ENCODE measurements around the gene ASB5.
"Not testable (repeated sequence)": the region's sequence is repeated elsewhere in the genome, so short reads cannot be mapped to it uniquely, and the experiment has no call there.

Gene ASB5

DNA sequence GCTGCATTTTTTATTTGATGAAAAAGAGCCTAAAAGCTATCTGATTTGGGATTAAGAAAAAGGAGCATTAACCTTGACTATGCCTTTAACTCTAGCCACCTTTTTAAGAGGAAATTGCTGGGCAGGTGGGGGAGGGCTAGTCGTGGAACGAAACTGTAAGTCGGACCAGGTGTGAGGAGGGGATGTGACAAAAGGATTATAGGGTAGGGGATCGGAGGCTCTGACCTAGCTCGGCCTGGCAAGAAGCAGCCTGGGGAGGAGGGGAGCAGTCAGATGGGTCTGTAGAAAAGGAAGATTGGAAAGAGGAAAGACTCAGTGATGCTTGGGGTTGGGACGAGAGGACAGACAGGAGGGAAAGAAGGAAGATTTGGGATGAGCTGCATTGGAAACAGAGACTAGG is 29.6 kb upstream of the ASB5 start:
- H3K27me3 ChIP-seq (replicated peaks) = no peaks in the 10 kb centered on the region
- no peak overlapping the region for H3K4me3 ChIP-seq (ENCODE audit: low read depth, low read length)
- H3K27ac ChIP-seq = no peak overlapping the region
- in situ Hi-C loops (cut with HindIII; ENCODE audit: low pct_ligation_motif_present, low sequenced_read_pairs) = no loop called here
- DNase-seq = no peak
- TF ChIP-seq, protein P1, sequence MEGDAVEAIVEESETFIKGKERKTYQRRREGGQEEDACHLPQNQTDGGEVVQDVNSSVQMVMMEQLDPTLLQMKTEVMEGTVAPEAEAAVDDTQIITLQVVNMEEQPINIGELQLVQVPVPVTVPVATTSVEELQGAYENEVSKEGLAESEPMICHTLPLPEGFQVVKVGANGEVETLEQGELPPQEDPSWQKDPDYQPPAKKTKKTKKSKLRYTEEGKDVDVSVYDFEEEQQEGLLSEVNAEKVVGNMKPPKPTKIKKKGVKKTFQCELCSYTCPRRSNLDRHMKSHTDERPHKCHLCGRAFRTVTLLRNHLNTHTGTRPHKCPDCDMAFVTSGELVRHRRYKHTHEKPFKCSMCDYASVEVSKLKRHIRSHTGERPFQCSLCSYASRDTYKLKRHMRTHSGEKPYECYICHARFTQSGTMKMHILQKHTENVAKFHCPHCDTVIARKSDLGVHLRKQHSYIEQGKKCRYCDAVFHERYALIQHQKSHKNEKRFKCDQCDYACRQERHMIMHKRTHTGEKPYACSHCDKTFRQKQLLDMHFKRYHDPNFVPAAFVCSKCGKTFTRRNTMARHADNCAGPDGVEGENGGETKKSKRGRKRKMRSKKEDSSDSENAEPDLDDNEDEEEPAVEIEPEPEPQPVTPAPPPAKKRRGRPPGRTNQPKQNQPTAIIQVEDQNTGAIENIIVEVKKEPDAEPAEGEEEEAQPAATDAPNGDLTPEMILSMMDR (IDR thresholded peaks at IDR 0.05; ENCODE audit: low read depth, low read length, missing control alignments) = no peak
- no peaks in the 10 kb centered on the region for H3K36me3 ChIP-seq (replicated peaks)

DNA sequence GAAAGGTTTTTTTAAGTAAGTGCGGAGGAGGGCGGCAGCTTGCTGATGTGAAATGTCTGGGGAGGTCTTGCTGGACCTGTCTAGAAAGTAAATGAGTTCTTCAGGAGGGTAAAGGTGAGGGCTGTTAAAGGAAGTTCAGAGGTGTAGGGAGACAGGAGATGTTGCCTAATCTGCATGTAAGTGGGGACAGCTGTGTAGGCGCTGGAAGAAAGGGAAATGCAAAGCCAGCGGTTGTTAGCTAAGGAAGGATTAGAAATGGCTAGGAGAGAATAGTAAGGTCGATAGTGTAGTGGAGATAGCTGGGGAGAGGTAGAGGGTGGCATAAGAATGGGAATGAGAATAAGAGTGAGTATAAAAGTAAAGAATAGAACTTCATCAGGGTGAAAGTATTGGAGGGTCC is 26.9 kb upstream of the ASB5 start:
- H3K4me3 ChIP-seq (ENCODE audit: low read depth, low read length); DNase-seq; in situ Hi-C loops (cut with HindIII; ENCODE audit: low pct_ligation_motif_present, low sequenced_read_pairs); H3K36me3 ChIP-seq (replicated peaks); H3K27me3 ChIP-seq (replicated peaks); H3K27ac ChIP-seq: not testable (repeated sequence)

DNA sequence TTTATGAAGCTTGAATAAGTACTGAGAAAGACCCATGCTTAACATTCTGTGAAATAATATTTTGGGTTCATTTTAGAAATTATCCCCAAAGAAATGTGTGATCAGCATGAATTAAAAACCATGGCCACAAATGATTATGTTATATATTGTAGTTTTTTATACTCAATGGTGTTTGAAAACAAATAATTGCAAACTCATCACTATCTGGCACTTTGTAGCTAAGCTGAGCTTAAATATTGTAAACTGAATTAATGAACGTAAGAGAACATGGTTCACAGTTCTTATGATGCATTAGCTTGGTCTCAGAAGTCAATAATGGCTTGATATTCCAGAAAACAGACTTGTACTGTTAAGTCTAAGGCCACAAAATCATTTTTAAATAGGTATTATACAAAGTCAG is 24.6 kb upstream of the ASB5 start:
- TF ChIP-seq, protein P1 (IDR thresholded peaks at IDR 0.05; ENCODE audit: low read depth, low read length, missing control alignments) = no peak
- no peak overlapping the region for H3K27ac ChIP-seq
- no peaks in the 10 kb centered on the region for H3K36me3 ChIP-seq (replicated peaks)
- DNase-seq = no peak
- H3K4me3 ChIP-seq (ENCODE audit: low read depth, low read length) = no peak overlapping the region
- in situ Hi-C loops (cut with HindIII; ENCODE audit: low pct_ligation_motif_present, low sequenced_read_pairs) = no loop called here
- H3K27me3 ChIP-seq (replicated peaks) = no peaks in the 10 kb centered on the region

DNA sequence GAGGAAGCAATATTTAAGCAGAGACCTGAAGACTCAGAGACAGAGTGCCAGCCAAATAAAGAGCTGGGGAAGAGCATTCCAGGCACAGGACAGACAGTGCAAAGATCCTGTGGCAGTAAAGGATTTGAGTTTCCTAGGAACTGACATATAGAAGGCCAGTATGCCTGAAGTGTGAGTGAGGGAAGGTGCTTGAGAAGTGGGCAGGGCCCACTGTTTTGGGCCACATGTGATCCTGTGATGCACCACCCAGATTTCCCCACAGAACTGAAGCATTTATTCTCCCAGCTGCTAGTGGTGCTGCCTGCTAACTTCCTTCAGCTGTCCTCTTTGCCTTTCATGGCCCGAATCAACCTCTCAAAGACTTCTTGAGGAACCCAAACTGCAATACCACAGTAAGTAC is 23.9 kb upstream of the ASB5 start:
- no peaks in the 10 kb centered on the region for H3K27me3 ChIP-seq (replicated peaks)
- no peak overlapping the region for H3K27ac ChIP-seq
- H3K36me3 ChIP-seq (replicated peaks) = no peaks in the 10 kb centered on the region
- no peak overlapping the region for H3K4me3 ChIP-seq (ENCODE audit: low read depth, low read length)
- in situ Hi-C loops (cut with HindIII; ENCODE audit: low pct_ligation_motif_present, low sequenced_read_pairs) = no loop called here
- TF ChIP-seq, protein P1 (IDR thresholded peaks at IDR 0.05; ENCODE audit: low read depth, low read length, missing control alignments) = no peak
- DNase-seq = no peak

DNA sequence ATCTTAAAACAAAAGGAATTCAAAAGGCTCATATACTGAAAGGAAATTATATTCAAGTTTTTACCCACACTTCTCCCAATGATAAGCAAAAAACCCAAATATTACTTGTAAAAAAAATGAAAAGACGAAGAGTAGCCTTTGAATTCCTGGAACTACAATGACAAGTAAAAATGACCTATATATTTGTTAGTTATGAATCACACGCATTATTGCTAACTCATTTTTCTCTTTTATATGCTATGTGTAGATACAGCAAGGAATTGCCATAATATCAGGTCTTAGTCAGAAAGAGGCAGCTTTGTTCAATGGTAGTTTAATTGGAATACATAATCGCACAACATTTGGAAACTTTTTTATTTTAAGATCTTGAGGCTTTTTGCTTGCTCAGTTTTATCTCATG is 22.7 kb upstream of the ASB5 start:
- TF ChIP-seq, protein P1 (IDR thresholded peaks at IDR 0.05; ENCODE audit: low read depth, low read length, missing control alignments) = no peak
- in situ Hi-C loops (cut with HindIII; ENCODE audit: low pct_ligation_motif_present, low sequenced_read_pairs) = no loop called here

DNA sequence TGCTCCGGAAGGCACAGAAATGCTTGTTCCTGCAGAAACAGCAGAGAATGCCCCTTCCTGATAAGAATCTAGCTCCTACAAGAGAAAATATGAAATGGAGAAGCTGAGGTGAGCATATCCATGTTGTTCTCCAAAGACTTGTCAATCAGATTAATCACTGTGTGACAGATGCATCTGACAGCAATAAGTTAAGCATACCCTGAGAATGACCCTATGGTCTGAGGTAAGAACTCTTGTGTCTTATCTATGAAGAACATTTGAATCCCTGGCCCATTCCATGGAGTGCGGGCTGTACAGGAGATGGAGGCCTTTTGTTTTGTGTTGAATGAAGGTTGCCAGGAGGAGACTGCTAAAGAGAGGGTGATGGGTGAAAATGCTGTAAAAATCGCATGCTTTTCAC is 21.5 kb upstream of the ASB5 start:
- Histone ChIP-seq H3K36me3 (replicated peaks) (no peaks in the 10 kb centered on the region), H3K27ac (no peak overlapping the region), H3K27me3 (replicated peaks) (no peaks in the 10 kb centered on the region), H3K4me3 (ENCODE audit: low read depth, low read length) (no peak overlapping the region)
- DNase-seq = no peak
- TF ChIP-seq, protein P1 (IDR thresholded peaks at IDR 0.05; ENCODE audit: low read depth, low read length, missing control alignments) = no peak
- in situ Hi-C loops (cut with HindIII; ENCODE audit: low pct_ligation_motif_present, low sequenced_read_pairs) = no loop called here

More for the DNA sequence above, 22.7 kb upstream of the ASB5 start:
- H3K4me3 ChIP-seq (ENCODE audit: low read depth, low read length) = no peak overlapping the region
- H3K27ac ChIP-seq = no peak overlapping the region
- no peaks in the 10 kb centered on the region for H3K27me3 ChIP-seq (replicated peaks)
- no peak for DNase-seq
- H3K36me3 ChIP-seq (replicated peaks) = no peaks in the 10 kb centered on the region
